Measurements from ENCODE around the gene SYP.
"Not testable (repeated sequence)": the region's sequence is repeated elsewhere in the genome, so short reads cannot be mapped to it uniquely, and the experiment has no call there.

The SYP gene

GRCh38 chrX:49165901-49166881, 33.8 kb downstream of the SYP start:
- no peak for FAIRE-seq

- no peak for FAIRE-seq
These were observed 35.2 kb downstream of the SYP start for GRCh38 chrX:49164589-49165360.

DNA sequence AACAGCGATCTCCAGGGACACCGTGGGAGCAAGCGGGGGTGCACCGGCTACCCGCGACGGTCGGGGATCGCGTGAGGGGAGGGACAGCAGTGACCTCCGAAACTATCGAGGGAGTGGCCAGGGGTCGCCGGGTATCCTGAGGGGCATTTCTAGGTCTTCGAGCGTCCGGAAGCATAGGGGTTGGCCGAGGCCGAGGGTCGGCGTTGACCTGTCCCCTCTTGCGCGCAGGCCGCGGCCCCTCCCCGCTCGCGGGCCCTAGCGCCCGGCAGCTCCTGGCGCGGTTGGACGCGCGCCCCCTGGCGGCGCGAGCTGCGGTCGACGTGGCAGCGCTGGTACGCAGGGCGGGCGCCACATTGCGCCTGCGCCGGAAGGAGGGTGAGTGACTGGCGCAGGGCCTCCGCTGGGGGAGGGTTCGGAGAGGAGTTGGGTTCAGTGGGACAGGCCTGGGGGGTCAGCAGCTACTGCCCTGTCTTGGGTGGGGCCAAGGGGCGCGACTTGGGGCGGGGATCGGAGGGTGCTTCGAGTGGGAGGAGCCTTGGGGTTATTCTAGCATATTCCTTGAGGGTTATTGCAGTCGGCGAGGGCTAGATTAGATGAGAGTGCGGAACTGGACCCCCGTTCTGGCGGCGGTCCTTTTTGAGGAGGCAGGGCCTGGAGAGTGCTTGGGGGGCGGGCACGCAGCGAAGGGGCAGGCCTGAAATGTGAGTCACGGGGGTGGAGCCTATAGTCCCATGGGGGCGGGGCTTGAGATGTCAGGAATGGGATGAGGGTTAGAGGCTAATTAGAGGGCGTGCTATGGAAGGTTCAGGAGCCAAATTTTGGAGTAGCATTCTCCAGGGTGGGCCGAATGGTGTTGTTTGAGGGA, 36.2 kb downstream of the SYP start:
- no peak for FAIRE-seq

DNA sequence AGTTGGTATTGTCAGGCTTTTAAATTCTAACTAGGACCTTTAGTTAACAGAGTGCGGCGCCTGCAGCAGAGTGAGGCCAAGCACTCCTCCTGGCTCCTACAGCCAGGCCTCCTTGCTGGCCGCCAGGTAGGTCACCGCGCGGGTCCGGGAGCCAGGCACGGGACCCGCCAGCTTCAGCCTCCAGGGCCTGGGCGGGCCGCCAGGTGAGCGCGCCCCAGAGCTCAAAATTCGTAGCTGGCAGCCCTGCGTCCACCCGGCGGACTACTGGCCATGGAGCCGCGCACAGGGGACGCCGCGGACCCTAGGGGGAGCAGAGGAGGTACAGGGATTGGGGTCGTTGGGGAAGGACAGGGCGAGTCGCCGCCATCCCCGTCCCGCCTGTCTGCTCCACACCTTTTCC, 37.4 kb downstream of the SYP start, which contains the start of gene MAGIX:
Gene MAGIX (plus strand): TSS at position 139 of the 400 bp plus-strand sequence. CDS start 132 bp downstream, at position 271.
- no peak for FAIRE-seq

GRCh38 chrX:49161632-49162031, 38.4 kb downstream of the SYP start:
- FAIRE-seq: no peak

- no peak for FAIRE-seq
These were observed 39.1 kb downstream of the SYP start for GRCh38 chrX:49160908-49161307.

DNA sequence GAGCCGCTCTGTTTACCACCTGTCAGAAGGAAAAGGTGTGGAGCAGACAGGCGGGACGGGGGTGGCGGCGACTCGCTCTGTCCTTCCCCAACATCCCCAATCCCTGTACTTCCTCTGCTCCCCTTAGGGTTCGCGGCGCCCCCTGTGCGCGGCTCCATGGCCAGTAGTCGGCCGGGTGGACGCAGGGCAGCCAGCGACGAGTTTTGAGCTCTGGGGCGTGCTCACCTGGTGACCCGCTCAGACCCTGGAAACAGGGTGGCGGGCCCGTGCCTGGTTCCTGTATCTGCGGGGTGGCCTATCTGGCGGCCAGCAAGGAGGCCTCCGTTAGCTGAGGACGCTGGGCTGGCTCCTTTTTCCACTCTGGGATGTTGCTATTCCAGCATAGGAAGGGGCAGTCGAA, 42.8 kb downstream of the SYP start:
- FAIRE-seq: no peak

DNA sequence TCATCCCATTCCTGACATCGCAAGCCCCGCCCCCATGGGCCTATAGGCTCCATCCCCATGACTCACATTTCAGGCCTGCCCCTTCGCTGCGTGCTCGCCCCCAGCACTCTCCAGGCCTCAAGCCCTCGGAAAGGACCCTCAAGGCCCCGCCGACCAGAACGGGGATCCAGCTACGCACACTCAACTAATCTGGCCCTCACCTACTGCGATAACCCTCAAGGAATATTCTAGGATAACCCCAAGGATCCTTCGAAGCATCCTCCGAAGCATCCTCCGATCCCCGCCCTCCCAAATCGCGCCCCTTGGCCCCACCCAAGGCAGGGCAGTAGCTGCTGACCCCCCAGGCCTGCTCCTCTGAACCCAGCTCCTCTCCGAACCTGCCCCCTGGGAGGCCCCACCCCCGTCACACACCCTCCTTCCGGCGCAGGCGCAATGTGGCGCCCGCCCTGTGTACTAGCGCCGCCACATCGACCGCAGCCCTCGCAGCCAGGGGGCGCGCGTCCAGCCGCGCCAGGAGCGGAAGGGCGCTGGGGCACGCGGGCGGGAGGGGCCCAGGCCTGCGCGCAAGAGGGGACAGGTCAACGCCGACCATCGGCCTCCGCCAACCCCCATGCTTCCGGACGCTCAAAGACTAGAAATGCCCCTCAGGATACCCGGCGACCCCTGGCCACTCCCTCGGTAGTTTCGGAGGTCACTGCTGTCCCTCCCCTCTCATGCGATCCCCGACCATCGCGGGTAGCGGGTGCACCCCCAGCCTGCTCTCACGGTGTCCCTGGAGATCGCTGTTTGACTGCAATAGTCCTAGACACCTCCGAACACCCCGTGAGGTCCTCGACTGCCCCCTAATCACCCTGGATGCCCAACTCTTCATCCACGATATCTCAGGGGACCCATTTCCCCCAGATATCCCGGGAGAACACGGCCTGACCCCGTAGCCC, 43.8 kb downstream of the SYP start:
- FAIRE-seq: no peak

DNA sequence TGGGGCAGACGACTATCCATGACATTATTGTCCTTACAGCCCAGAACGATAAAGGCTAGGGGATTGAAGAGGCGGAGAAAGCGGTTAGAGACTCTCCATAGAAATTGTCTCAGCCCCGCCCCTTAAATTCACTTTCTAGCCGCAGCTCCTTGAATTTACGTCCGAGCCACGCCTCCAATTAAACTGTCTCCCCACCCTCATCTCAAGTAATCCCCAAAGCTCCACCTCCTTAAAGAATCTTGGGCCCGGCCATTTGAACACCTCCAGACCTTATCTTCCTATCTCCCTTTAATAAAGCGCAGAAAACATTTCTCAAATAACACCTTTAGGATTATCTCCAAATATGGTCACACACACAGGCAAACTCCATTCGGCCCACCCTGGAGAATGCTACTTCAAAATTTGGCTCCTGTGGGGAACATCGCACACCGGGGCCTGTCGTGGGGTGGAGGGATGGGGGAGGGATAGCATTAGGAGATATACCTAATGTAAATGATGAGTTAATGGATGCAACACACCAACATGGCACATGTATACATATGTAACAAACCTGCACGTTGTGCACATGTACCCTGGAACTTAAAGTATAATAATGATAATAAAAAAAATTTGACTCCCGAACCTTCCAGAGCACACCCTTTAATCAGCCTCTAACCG, 44.6 kb downstream of the SYP start:
- peak; percentile 49 for FAIRE-seq

- peak; percentile 85 for FAIRE-seq
These were observed 46.5 kb downstream of the SYP start for GRCh38 chrX:49153467-49153866.

GRCh38 chrX:49149291-49149690, 50.7 kb downstream of the SYP start:
- not testable (repeated sequence) for FAIRE-seq

DNA sequence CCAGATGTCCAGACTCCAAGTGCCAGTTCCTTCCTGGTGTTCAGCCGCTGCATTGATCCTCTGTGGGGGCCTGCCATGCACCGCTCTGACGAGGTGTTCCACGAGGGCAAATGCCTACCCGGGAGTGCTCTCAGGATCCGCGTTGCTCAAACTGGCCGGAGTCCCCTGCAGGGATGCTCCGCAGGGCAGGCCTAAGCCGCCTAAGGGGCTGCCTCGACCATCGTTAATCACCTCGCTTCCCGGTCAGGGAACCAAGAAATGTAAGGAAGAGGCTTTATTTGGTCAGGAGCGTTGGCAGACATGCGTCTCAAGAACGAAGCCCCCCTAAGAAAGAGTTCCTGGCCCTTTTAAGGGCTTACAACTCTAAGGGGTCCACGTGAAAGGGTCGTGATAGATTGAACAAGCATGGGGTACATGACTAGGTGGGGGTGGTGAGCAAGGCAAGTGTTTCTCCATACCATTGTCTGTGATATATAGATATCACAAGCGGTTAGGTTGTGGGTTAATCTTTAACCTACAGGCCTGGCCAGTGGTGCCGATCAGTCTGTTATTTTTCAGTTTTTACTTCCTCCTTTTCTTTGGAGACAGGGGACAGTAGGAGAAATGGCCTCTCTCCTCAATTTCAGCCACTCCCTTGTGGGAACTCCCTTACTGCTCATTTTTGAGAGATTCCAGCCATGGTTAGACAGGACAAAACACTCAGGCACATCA, 51.4 kb downstream of the SYP start:
- FAIRE-seq: not testable (repeated sequence)

- no peak for FAIRE-seq
These were observed 52.1 kb downstream of the SYP start for GRCh38 chrX:49147936-49148335.

GRCh38 chrX:49147282-49147681, 52.7 kb downstream of the SYP start:
- no peak for FAIRE-seq

GRCh38 chrX:49143154-49143553, 56.8 kb downstream of the SYP start:
- FAIRE-seq: not testable (repeated sequence)

GRCh38 chrX:49142264-49142663, 57.7 kb downstream of the SYP start:
- FAIRE-seq: not testable (repeated sequence)

GRCh38 chrX:49139713-49140112, 60.3 kb downstream of the SYP start:
- FAIRE-seq: peak; percentile 5

Measured in colon (tissue), 2 donors.